Memory B cell (primary cell): ENCODE measurements around the gene GTPBP10.
A peak's percentile ranks its signal among the peaks of the same experiment; 100 is the strongest.
"Not testable (repeated sequence)": the region's sequence is repeated elsewhere in the genome, so short reads cannot be mapped to it uniquely, and the experiment has no call there.

Experiments used
- ATAC-seq: fragments of 150-1000 bp; cut with Tn5 transposase; 2 replicates; pipeline ENCODE4 v1.10.0; 2021; ENCODE audit warnings: low read depth, mild to moderate bottlenecking, moderate library complexity
- DNase-seq, 2 donors: peaks; one replicate each; pipeline ENCODE4 v3.0.0; 2022; ENCODE audit warnings: low spot score in 2 of 2
- H3K27ac Mint-ChIP-seq: one replicate; pipeline ENCODE4 v1.8.0; 2022; ENCODE audit warnings: mild to moderate bottlenecking, moderate library complexity, mixed read lengths
- H3K27me3 Mint-ChIP-seq: one replicate; pipeline ENCODE4 v1.8.0; 2022; ENCODE audit warnings: mixed read lengths
- H3K36me3 Mint-ChIP-seq: one replicate; pipeline ENCODE4 v1.8.0; 2022; ENCODE audit warnings: mild to moderate bottlenecking, mixed read lengths
- H3K4me1 Mint-ChIP-seq: one replicate; pipeline ENCODE4 v1.8.0; 2022; ENCODE audit warnings: mixed read lengths
- H3K4me3 Mint-ChIP-seq: one replicate; pipeline ENCODE4 v1.8.0; 2022; ENCODE audit warnings: mild to moderate bottlenecking, moderate library complexity, mixed read lengths
- H3K9me3 Mint-ChIP-seq: one replicate; pipeline ENCODE4 v1.8.0; 2022; ENCODE audit warnings: mixed read lengths

The GTPBP10 gene

GRCh38 chr7:90334926-90335325, 11.6 kb upstream of the GTPBP10 start:
- ATAC-seq = not testable (repeated sequence)

GRCh38 chr7:90337106-90337505, 9.4 kb upstream of the GTPBP10 start:
- DNase-seq (no peak), ATAC-seq (no peak)
- Mint-ChIP-seq H3K36me3 (no peaks in the 10 kb centered on the region), H3K27me3 (peaks cover 3% of the 10 kb centered on the region), H3K4me3 (no peak overlapping the region), H3K4me1 (no peaks in the 10 kb centered on the region), H3K27ac (no peak overlapping the region), H3K9me3 (no peaks in the 10 kb centered on the region)

More at GRCh38 chr7:90334926-90335325, 11.6 kb upstream of the GTPBP10 start:
- not testable (repeated sequence) for H3K27ac Mint-ChIP-seq, DNase-seq, H3K9me3 Mint-ChIP-seq, H3K4me1 Mint-ChIP-seq, H3K36me3 Mint-ChIP-seq, H3K4me3 Mint-ChIP-seq, H3K27me3 Mint-ChIP-seq

GRCh38 chr7:90345016-90345415, 1.5 kb upstream of the GTPBP10 start:
- Mint-ChIP-seq H3K36me3 (peaks cover 6% of the 10 kb centered on the region), H3K4me3 (peak overlapping the region; percentile 97), H3K27ac (peak overlapping the region; percentile 99), H3K4me1 (peaks cover 24% of the 10 kb centered on the region), H3K27me3 (no peaks in the 10 kb centered on the region), H3K9me3 (peaks cover 1% of the 10 kb centered on the region)
- no peak for DNase-seq
- no peak for ATAC-seq

- H3K27ac Mint-ChIP-seq = peak overlapping the region; percentile 99
- H3K27me3 Mint-ChIP-seq = no peaks in the 10 kb centered on the region
- peaks cover 11% of the 10 kb centered on the region for H3K36me3 Mint-ChIP-seq
- peak; percentile 0 for ATAC-seq
- H3K4me3 Mint-ChIP-seq = peak overlapping the region; percentile 97
- peaks cover 1% of the 10 kb centered on the region for H3K9me3 Mint-ChIP-seq
- no peak for DNase-seq
- H3K4me1 Mint-ChIP-seq = peaks cover 27% of the 10 kb centered on the region
Observed at GRCh38 chr7:90345595-90346335, 751 bp upstream of the GTPBP10 start.

GRCh38 chr7:90347759-90348158, 1.2 kb downstream of the GTPBP10 start:
- Mint-ChIP-seq H3K27ac (peak overlapping the region; percentile 99), H3K9me3 (peaks cover 1% of the 10 kb centered on the region), H3K4me1 (peaks cover 34% of the 10 kb centered on the region), H3K27me3 (no peaks in the 10 kb centered on the region), H3K36me3 (peaks cover 18% of the 10 kb centered on the region), H3K4me3 (peak overlapping the region; percentile 49)
- ATAC-seq (no peak), DNase-seq (no peak)

- Mint-ChIP-seq H3K9me3 (peaks cover 1% of the 10 kb centered on the region), H3K27ac (no peak overlapping the region), H3K36me3 (peaks cover 20% of the 10 kb centered on the region), H3K27me3 (no peaks in the 10 kb centered on the region), H3K4me3 (no peak overlapping the region), H3K4me1 (peaks cover 36% of the 10 kb centered on the region)
- ATAC-seq (no peak), DNase-seq (no peak)
Observed at GRCh38 chr7:90349305-90349704, 2.8 kb downstream of the GTPBP10 start.

- H3K27ac Mint-ChIP-seq = not testable (repeated sequence)
- H3K4me1 Mint-ChIP-seq = peaks cover 36% of the 10 kb centered on the region
Observed at GRCh38 chr7:90350032-90350431, 3.5 kb downstream of the GTPBP10 start.

GRCh38 chr7:90351987-90352386, 5.5 kb downstream of the GTPBP10 start:
- Mint-ChIP-seq H3K27ac (no peak overlapping the region), H3K4me3 (no peak overlapping the region), H3K27me3 (no peaks in the 10 kb centered on the region), H3K9me3 (peaks cover 5% of the 10 kb centered on the region), H3K4me1 (peaks cover 32% of the 10 kb centered on the region), H3K36me3 (peaks cover 35% of the 10 kb centered on the region)
- DNase-seq (no peak), ATAC-seq (no peak)

More at GRCh38 chr7:90350032-90350431, 3.5 kb downstream of the GTPBP10 start:
- H3K36me3 Mint-ChIP-seq = peaks cover 20% of the 10 kb centered on the region
- ATAC-seq, H3K9me3 Mint-ChIP-seq, DNase-seq, H3K4me3 Mint-ChIP-seq, H3K27me3 Mint-ChIP-seq: not testable (repeated sequence)

- no peak overlapping the region for H3K27ac Mint-ChIP-seq
- no peak for ATAC-seq
Observed at GRCh38 chr7:90383422-90383821, 36.9 kb downstream of the GTPBP10 start.

GRCh38 chr7:90383861-90384260, 37.3 kb downstream of the GTPBP10 start:
- DNase-seq (no peak), ATAC-seq (no peak)
- H3K27me3 Mint-ChIP-seq = no peaks in the 10 kb centered on the region
- no peak overlapping the region for H3K27ac Mint-ChIP-seq
- H3K36me3 Mint-ChIP-seq = peaks cover 39% of the 10 kb centered on the region
- peaks cover 1% of the 10 kb centered on the region for H3K9me3 Mint-ChIP-seq
- H3K4me1 Mint-ChIP-seq = no peaks in the 10 kb centered on the region
- no peak overlapping the region for H3K4me3 Mint-ChIP-seq

More at GRCh38 chr7:90383422-90383821, 36.9 kb downstream of the GTPBP10 start:
- H3K4me3 Mint-ChIP-seq = no peak overlapping the region
- peaks cover 1% of the 10 kb centered on the region for H3K9me3 Mint-ChIP-seq
- no peak for DNase-seq
- H3K36me3 Mint-ChIP-seq = peaks cover 41% of the 10 kb centered on the region
- H3K27me3 Mint-ChIP-seq = no peaks in the 10 kb centered on the region
- no peaks in the 10 kb centered on the region for H3K4me1 Mint-ChIP-seq

GRCh38 chr7:90384433-90384832, 37.9 kb downstream of the GTPBP10 start:
- Mint-ChIP-seq H3K36me3 (peaks cover 34% of the 10 kb centered on the region), H3K27ac (no peak overlapping the region), H3K4me1 (no peaks in the 10 kb centered on the region), H3K27me3 (no peaks in the 10 kb centered on the region), H3K9me3 (no peaks in the 10 kb centered on the region), H3K4me3 (no peak overlapping the region)
- ATAC-seq = no peak
- no peak for DNase-seq

GRCh38 chr7:90387470-90388240, 41.1 kb downstream of the GTPBP10 start:
- ATAC-seq (no peak), DNase-seq (no peak)
- no peak overlapping the region for H3K27ac Mint-ChIP-seq
- H3K4me1 Mint-ChIP-seq = no peaks in the 10 kb centered on the region
- peaks cover 21% of the 10 kb centered on the region for H3K36me3 Mint-ChIP-seq
- H3K4me3 Mint-ChIP-seq = no peak overlapping the region
- no peaks in the 10 kb centered on the region for H3K27me3 Mint-ChIP-seq
- H3K9me3 Mint-ChIP-seq = no peaks in the 10 kb centered on the region

- H3K4me3 Mint-ChIP-seq = no peak overlapping the region
- H3K27me3 Mint-ChIP-seq = no peaks in the 10 kb centered on the region
- peaks cover 9% of the 10 kb centered on the region for H3K9me3 Mint-ChIP-seq
- H3K36me3 Mint-ChIP-seq = peaks cover 10% of the 10 kb centered on the region
- DNase-seq = no peak
- ATAC-seq = no peak
- H3K4me1 Mint-ChIP-seq = no peaks in the 10 kb centered on the region
- no peak overlapping the region for H3K27ac Mint-ChIP-seq
Observed at GRCh38 chr7:90390926-90391325, 44.4 kb downstream of the GTPBP10 start.

GRCh38 chr7:90391488-90391887, 45.0 kb downstream of the GTPBP10 start:
- Mint-ChIP-seq H3K36me3 (peaks cover 8% of the 10 kb centered on the region), H3K27ac (no peak overlapping the region), H3K4me3 (no peak overlapping the region), H3K4me1 (no peaks in the 10 kb centered on the region), H3K27me3 (no peaks in the 10 kb centered on the region), H3K9me3 (peaks cover 12% of the 10 kb centered on the region)
- DNase-seq (no peak), ATAC-seq (no peak)
